Tibial nerve (tissue), 4 donors: ENCODE data around the gene ZNF521. TPM values are rescaled to one million over a fixed set of nuclear protein-coding genes. Genes with fewer than 3 reads are reported as not detected.

Source experiments
- DNase-seq, 2 donors: peaks; one replicate each; pipeline ENCODE4 v3.0.0-alpha.2; 2019; ENCODE audit warnings: low spot score in 2 of 2
- H3K27ac ChIP-seq, 4 donors: fragments of 200-600 bp; sonication (generic) in 3 of 4; one replicate each; pipeline ENCODE4 v1.5.1; 2017 to 2019; ENCODE audit warnings: mild to moderate bottlenecking in 1 of 4
- H3K27me3 ChIP-seq, 2 donors: fragments of 200-600 bp; sonication (generic) in 1 of 2; one replicate each; pipeline versions ENCODE4 v1.5.1 to v1.6.0; 2017 to 2019
- H3K36me3 ChIP-seq, 3 donors: fragments of 200-600 bp; sonication (generic); one replicate each; pipeline ENCODE4 v1.5.1; 2018 to 2019
- H3K4me1 ChIP-seq, 4 donors: fragments of 200-600 bp; sonication (generic) in 3 of 4; one replicate each; pipeline ENCODE4 v1.5.1; 2017 to 2019
- H3K4me3 ChIP-seq, 4 donors: fragments of 200-600 bp; sonication (generic) in 3 of 4; one replicate each; pipeline ENCODE4 v1.5.1; 2017 to 2019; ENCODE audit warnings: mild to moderate bottlenecking in 1 of 4, moderate library complexity in 1 of 4
- H3K9me3 ChIP-seq, 4 donors: fragments of 200-600 bp; sonication (generic) in 3 of 4; one replicate each; pipeline ENCODE4 v1.5.1; 2017 to 2019
- EP300 ChIP-seq, 2 donors: sonication (generic); formaldehyde crosslinking; IDR thresholded peaks; one replicate each; pipeline ENCODE4 v1.6.1; 2017; ENCODE audit warnings: antibody characterized with exemption in 2 of 2, mild to moderate bottlenecking in 1 of 2
- POLR2A ChIP-seq, 2 donors: fragments of 450-650 bp; IDR thresholded peaks; one replicate each; pipeline ENCODE4 v1.6.1; 2017; ENCODE audit warnings: antibody characterized with exemption in 2 of 2, mild to moderate bottlenecking in 2 of 2, moderate library complexity in 2 of 2
- WGBS, 2 donors: methylation state at CpG; one replicate each; pipeline ENCODE4 v1.1.5; 2018; 5-methylcytosine and 5-hydroxymethylcytosine counted together
- total RNA-seq, 4 donors: library from RNA; depleted of rRNA; stranded (reverse); fragments of >200 nt; gene quantifications; one replicate each; pipeline ENCODE4 v1.1.0, GENCODE V29; 2016
- TF ChIP-seq, protein P1 (sequence below), 5 experiments: fragments of 200-600 bp in 3 of 5; fragments of 450-650 bp in 2 of 5; sonication (generic) in 3 of 5; IDR thresholded peaks; one replicate each; pipeline ENCODE4 v1.5.1; 2016 to 2019; ENCODE audit warnings: antibody characterized with exemption in 5 of 5, mild to moderate bottlenecking in 3 of 5, moderate library complexity in 2 of 5

Gene ZNF521
- total RNA-seq, 4 donors from 2014 or later, result 32.7 to 66.3 (median 43.4) TPM

DNA sequence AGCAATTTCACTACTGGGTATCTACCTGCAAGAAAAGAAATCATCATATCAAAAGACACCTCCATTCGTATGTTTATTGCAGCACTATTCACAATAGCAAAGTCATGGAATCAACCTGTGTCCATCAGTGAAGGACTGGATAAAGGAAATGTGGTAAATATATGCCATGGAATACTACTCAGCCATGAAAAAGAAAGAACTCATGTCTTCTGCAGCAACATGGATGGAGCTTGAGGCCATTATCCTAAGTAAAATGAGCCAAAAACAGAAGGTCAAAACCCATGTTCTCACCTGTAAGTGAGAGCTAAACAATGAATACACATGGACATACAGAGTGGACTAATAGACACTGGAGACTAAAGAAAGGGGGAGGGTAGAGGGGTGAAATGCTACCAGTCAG, 322.2 kb downstream of the ZNF521 start:
- no peaks in the 10 kb centered on the region for H3K36me3 ChIP-seq
- no peak overlapping the region for H3K27ac ChIP-seq
- TF ChIP-seq POLR2A (IDR thresholded peaks at IDR 0.05) (no peak), EP300 (IDR thresholded peaks at IDR 0.05) (no peak)
- TF ChIP-seq, protein P1, sequence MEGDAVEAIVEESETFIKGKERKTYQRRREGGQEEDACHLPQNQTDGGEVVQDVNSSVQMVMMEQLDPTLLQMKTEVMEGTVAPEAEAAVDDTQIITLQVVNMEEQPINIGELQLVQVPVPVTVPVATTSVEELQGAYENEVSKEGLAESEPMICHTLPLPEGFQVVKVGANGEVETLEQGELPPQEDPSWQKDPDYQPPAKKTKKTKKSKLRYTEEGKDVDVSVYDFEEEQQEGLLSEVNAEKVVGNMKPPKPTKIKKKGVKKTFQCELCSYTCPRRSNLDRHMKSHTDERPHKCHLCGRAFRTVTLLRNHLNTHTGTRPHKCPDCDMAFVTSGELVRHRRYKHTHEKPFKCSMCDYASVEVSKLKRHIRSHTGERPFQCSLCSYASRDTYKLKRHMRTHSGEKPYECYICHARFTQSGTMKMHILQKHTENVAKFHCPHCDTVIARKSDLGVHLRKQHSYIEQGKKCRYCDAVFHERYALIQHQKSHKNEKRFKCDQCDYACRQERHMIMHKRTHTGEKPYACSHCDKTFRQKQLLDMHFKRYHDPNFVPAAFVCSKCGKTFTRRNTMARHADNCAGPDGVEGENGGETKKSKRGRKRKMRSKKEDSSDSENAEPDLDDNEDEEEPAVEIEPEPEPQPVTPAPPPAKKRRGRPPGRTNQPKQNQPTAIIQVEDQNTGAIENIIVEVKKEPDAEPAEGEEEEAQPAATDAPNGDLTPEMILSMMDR (IDR thresholded peaks at IDR 0.05), result no peak
- H3K27me3 ChIP-seq, result no peaks in the 10 kb centered on the region
- no peaks in the 10 kb centered on the region for H3K4me1 ChIP-seq
- H3K4me3 ChIP-seq, result no peak overlapping the region
- no peak for DNase-seq
- 94 to 100% methylated on average over 1 of the region's 1 CpG for WGBS, 2 donors
- H3K9me3 ChIP-seq, result no peaks in the 10 kb centered on the region

GRCh38 chr18:25019931-25020330, 332.0 kb downstream of the ZNF521 start:
- H3K4me3 ChIP-seq, result no peak overlapping the region

DNA sequence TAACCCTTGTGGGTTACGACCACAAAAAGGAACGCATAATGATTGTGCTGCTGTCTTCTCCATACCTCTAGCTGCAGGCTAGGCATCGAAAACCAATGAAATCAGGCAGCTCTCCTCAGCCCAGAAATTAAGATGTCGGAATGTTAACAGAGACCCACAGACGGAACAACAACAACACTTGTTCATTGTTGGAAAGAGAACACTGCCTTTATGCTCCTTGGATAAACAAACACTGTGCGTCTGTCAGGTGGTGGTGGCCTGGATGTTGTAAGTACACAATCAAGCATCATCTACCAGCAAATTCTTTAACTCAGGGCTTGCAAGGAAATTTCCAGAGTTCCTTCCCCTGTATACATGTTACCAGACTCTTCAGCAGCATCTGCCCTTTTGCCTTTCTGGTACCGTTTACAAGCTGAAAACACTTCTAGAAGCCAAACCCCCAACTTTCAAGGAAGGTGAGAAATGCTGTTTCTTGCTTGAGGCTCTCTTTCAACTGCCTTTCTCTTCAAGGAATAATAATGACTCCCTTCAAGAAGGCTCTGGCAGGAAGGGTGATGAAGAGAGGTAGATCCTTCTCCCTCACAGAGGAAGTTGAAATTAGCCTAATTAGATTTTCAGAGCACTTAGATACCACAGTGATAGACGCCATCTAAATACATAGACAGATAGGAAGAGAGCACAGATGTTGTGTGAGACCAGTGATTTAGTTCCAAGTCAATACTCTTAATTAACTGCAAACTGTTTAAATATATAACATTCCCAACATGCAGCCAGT, 332.7 kb downstream of the ZNF521 start:
- no peak overlapping the region for H3K27ac ChIP-seq
- H3K4me3 ChIP-seq, result no peak overlapping the region
- WGBS, 2 donors, result 36 to 43% methylated on average over 8 of the region's 8 CpGs
- no peaks in the 10 kb centered on the region for H3K27me3 ChIP-seq
- no peak for DNase-seq
- no peaks in the 10 kb centered on the region for H3K36me3 ChIP-seq
- H3K9me3 ChIP-seq, result peaks cover 0 to 10% (median 0%) of the 10 kb centered on the region in 4 donors
- TF ChIP-seq POLR2A (IDR thresholded peaks at IDR 0.05) (no peak), EP300 (IDR thresholded peaks at IDR 0.05) (no peak)
- TF ChIP-seq, protein P1 (IDR thresholded peaks at IDR 0.05), result no peak
- H3K4me1 ChIP-seq, result no peaks in the 10 kb centered on the region

More at GRCh38 chr18:25019931-25020330, 332.0 kb downstream of the ZNF521 start:
- Histone ChIP-seq H3K27ac (no peak overlapping the region), H3K4me1 (no peaks in the 10 kb centered on the region), H3K27me3 (no peaks in the 10 kb centered on the region), H3K9me3 (peaks cover 0 to 10% (median 0%) of the 10 kb centered on the region in 4 donors), H3K36me3 (no peaks in the 10 kb centered on the region)
- DNase-seq, result no peak
- TF ChIP-seq, protein P1 (IDR thresholded peaks at IDR 0.05), result no peak
- no peak for TF ChIP-seq EP300 (IDR thresholded peaks at IDR 0.05)
- TF ChIP-seq POLR2A (IDR thresholded peaks at IDR 0.05), result no peak

DNA sequence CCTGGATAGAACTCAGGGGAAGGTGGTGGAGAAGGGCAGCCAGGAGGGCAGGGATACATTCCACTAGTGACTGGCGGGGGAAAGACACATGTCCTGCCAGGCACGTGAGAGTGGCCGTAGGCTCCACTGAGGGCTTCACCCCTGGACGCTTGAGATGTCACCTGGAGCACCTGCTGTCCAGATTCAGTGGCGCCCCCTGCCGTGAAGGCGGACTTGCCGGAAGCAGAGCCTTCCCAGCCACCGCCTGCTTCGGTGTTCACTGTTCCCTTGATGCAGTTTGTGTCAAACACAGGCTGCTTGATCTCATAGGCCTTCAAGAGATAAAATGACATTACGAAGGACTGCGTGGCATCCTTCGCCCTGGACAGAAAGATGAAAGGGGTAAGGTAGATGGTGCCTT, 335.3 kb downstream of the ZNF521 start:
- H3K36me3 ChIP-seq, result no peaks in the 10 kb centered on the region
- no peaks in the 10 kb centered on the region for H3K4me1 ChIP-seq
- no peak overlapping the region for H3K27ac ChIP-seq
- no peaks in the 10 kb centered on the region for H3K27me3 ChIP-seq
- no peak for DNase-seq
- peaks cover 0 to 10% (median 0%) of the 10 kb centered on the region in 4 donors for H3K9me3 ChIP-seq
- H3K4me3 ChIP-seq, result no peak overlapping the region
- no peak for TF ChIP-seq EP300 (IDR thresholded peaks at IDR 0.05)
- TF ChIP-seq, protein P1 (IDR thresholded peaks at IDR 0.05), result no peak
- TF ChIP-seq POLR2A (IDR thresholded peaks at IDR 0.05), result no peak
- 93 to 96% methylated on average over 9 to 13 of the region's 13 CpGs for WGBS, 2 donors

DNA sequence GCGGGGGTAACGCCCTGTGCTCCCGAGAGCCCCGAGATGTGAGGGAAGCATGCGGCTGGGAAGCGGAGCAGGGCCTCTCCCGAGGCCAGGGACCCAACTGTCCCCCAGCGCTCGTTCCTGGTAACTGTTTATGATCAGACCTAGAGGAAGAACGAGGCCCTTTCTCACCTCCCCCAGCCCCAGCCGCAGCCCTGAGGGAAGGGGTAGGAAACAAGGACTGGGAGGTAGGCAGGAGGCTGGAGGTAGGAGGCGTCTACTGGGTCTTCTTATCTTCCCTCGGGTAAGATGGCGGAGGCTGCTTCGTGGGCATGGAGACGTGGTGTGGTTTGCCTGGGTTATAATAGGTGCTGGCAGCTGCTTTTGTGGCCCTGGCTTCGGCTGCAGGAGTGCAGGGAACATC, 335.8 kb downstream of the ZNF521 start:
- H3K27ac ChIP-seq, result no peak overlapping the region
- H3K4me3 ChIP-seq, result no peak overlapping the region
- H3K36me3 ChIP-seq, result no peaks in the 10 kb centered on the region
- DNase-seq, result no peak
- peaks cover 0 to 8% (median 0%) of the 10 kb centered on the region in 4 donors for H3K9me3 ChIP-seq
- no peaks in the 10 kb centered on the region for H3K4me1 ChIP-seq
- WGBS, 2 donors, result 92 to 94% methylated on average over 17 of the region's 17 CpGs
- TF ChIP-seq POLR2A (IDR thresholded peaks at IDR 0.05) (no peak), EP300 (IDR thresholded peaks at IDR 0.05) (no peak)
- TF ChIP-seq, protein P1 (IDR thresholded peaks at IDR 0.05), result no peak
- H3K27me3 ChIP-seq, result no peaks in the 10 kb centered on the region
